Esophagus squamous epithelium (tissue), 4 donors: Measurements from ENCODE around the gene OR5AU1.

ENCODE experiments used
- CTCF ChIP-seq, 6 experiments: fragments of 450-650 bp in 4 of 6; fragments of 200-600 bp in 2 of 6; sonication (generic) in 2 of 6; IDR thresholded peaks; one replicate each; pipeline ENCODE4 v1.5.1; 2016 to 2019; ENCODE audit warnings: antibody characterized with exemption in 6 of 6, mild to moderate bottlenecking in 4 of 6, moderate library complexity in 4 of 6
- POLR2A ChIP-seq, 4 donors: fragments of 450-650 bp; IDR thresholded peaks; one replicate each; pipeline ENCODE4 v1.6.1; 2017; ENCODE audit warnings: antibody characterized with exemption in 4 of 4, mild to moderate bottlenecking in 4 of 4, moderate library complexity in 3 of 4

- TF ChIP-seq CTCF (IDR thresholded peaks at IDR 0.05) (no peak), POLR2A (IDR thresholded peaks at IDR 0.05) (no peak)
These were observed 36.1 kb upstream of the OR5AU1 start for GRCh38 chr14:21191809-21192446.
